Common myeloid progenitor, CD34-positive (primary cell): ENCODE data around the gene ZNF695.

Experiments used
- CTCF ChIA-PET: fragments of 350-600 bp; sonication (Branson Sonifier 250); formaldehyde crosslinking; loops from one replicate; lab custom pipeline; 2021; ENCODE audit warnings: antibody characterized with exemption; lab: Charles Lee
- POLR2A ChIA-PET: fragments of 350-600 bp; sonication (Branson Sonifier 250); formaldehyde crosslinking; loops from one replicate; lab custom pipeline; 2021; ENCODE audit warnings: antibody characterized with exemption; lab: Charles Lee
- DNase-seq, 3 donors: peaks; one replicate each; pipeline versions ENCODE4 v3.0.0 to v3.0.0-alpha.2; 2013
- H3K27ac ChIP-seq, 2 experiments: 1 replicate in 1 of 2; 2 replicates in 1 of 2; pipeline ENCODE4 v1.7.0; 2013; ENCODE audit warnings: inconsistent platforms in 2 of 2, low read length in 2 of 2, mild to moderate bottlenecking in 2 of 2, low read depth in 1 of 2, moderate library complexity in 1 of 2; ENCODE audit not compliant: severe bottlenecking in 2 of 2, insufficient read depth in 1 of 2, poor library complexity in 1 of 2
- H3K27me3 ChIP-seq, 5 experiments: replicated peaks in 2 of 5; 1 replicate in 3 of 5; 2 replicates in 2 of 5; pipeline versions ENCODE4 v1.6.1 to v1.7.0; 2013; ENCODE audit warnings: low read length in 4 of 5, mild to moderate bottlenecking in 2 of 5, moderate library complexity in 2 of 5, inconsistent platforms in 1 of 5; ENCODE audit not compliant: insufficient read depth in 5 of 5, control insufficient read depth in 4 of 5
- H3K36me3 ChIP-seq, 4 experiments: 1 replicate in 2 of 4; 2 replicates in 2 of 4; pipeline versions ENCODE4 v1.6.1 to v1.7.0; 2013; ENCODE audit warnings: low read length in 3 of 4, control low read depth in 1 of 4, mild to moderate bottlenecking in 1 of 4; ENCODE audit not compliant: control insufficient read depth in 4 of 4, insufficient read depth in 4 of 4
- H3K4me1 ChIP-seq, 4 experiments: 1 replicate in 3 of 4; 2 replicates in 1 of 4; pipeline versions ENCODE4 v1.6.1 to v1.7.1; 2013; ENCODE audit warnings: low read length in 3 of 4, mild to moderate bottlenecking in 3 of 4, control low read depth in 1 of 4, inconsistent platforms in 1 of 4, moderate library complexity in 1 of 4; ENCODE audit not compliant: control insufficient read depth in 4 of 4, insufficient read depth in 4 of 4; ENCODE audit errors: control extremely low read depth in 1 of 4
- H3K4me3 ChIP-seq, 7 experiments: 1 replicate in 4 of 7; 2 replicates in 3 of 7; pipeline versions ENCODE4 v1.5.1 to v1.7.0; 2013; ENCODE audit warnings: mild to moderate bottlenecking in 7 of 7, low read length in 6 of 7, moderate library complexity in 6 of 7, inconsistent platforms in 2 of 7, low read depth in 2 of 7, control low read depth in 1 of 7; ENCODE audit not compliant: insufficient read depth in 4 of 7, control insufficient read depth in 1 of 7; ENCODE audit errors: extremely low read depth in 1 of 7
- H3K9me3 ChIP-seq, 5 experiments: 1 replicate in 4 of 5; 2 replicates in 1 of 5; pipeline versions ENCODE4 v1.6.1 to v1.7.1; 2013; ENCODE audit warnings: low read length in 4 of 5, mild to moderate bottlenecking in 2 of 5, inconsistent platforms in 1 of 5, low read depth in 1 of 5, moderate library complexity in 1 of 5; ENCODE audit not compliant: control insufficient read depth in 4 of 5, insufficient read depth in 2 of 5; ENCODE audit errors: control extremely low read depth in 1 of 5
- WGBS: methylation state at CpG from one replicate; pipeline ENCODE4 v1.1.5; 2013; ENCODE audit not compliant: insufficient coverage; 5-methylcytosine and 5-hydroxymethylcytosine counted together

The ZNF695 gene

GRCh38 chr1:246988316-246988715 is 19.5 kb downstream of the ZNF695 start:
- H3K4me3 ChIP-seq: no peak overlapping the region
- ChIA-PET POLR2A (interaction anchor here (1.1 kb wide), 1 partner anchor 90 kb away, joined by 3 read pairs; no protein-coding TSS in a partner anchor), CTCF (no interaction called here)

GRCh38 chr1:246987083-246987690 is 20.7 kb downstream of the ZNF695 start:
- Histone ChIP-seq H3K4me3 (no peak overlapping the region), H3K27ac (no peak overlapping the region), H3K4me1 (no peaks in the 10 kb centered on the region), H3K9me3 (peaks cover 20 to 89% (median 50%) of the 10 kb centered on the region in 5 experiments), H3K27me3 (no peaks in the 10 kb centered on the region), H3K36me3 (peaks cover 5 to 49% (median 21%) of the 10 kb centered on the region in 4 experiments)
- DNase-seq: no peak
- no CpG with 5 or more reads among the region's 1 CpG for WGBS
- POLR2A ChIA-PET: no interaction called here
- CTCF ChIA-PET: interaction anchor here (1.3 kb wide), 1 partner anchor 9 kb away, joined by 5 read pairs; no protein-coding TSS in a partner anchor

More at GRCh38 chr1:246988316-246988715, 19.5 kb downstream of the ZNF695 start:
- peak in 2 of 3 donors; percentile 18 to 35 for DNase-seq
- H3K27ac ChIP-seq: no peak overlapping the region
- peaks cover 22 to 90% (median 49%) of the 10 kb centered on the region in 5 experiments for H3K9me3 ChIP-seq
- no peaks in the 10 kb centered on the region for H3K27me3 ChIP-seq
- 100% methylated on average over 1 of the region's 4 CpGs for WGBS
- H3K4me1 ChIP-seq: no peaks in the 10 kb centered on the region
- H3K36me3 ChIP-seq: peaks cover 5 to 52% (median 20%) of the 10 kb centered on the region in 4 experiments

GRCh38 chr1:246978785-246979184 is 29.1 kb downstream of the ZNF695 start:
- Histone ChIP-seq H3K36me3 (peaks cover 0 to 14% (median 9%) of the 10 kb centered on the region in 4 experiments), H3K9me3 (peaks cover 16 to 63% (median 33%) of the 10 kb centered on the region in 5 experiments), H3K4me1 (no peaks in the 10 kb centered on the region), H3K4me3 (no peak overlapping the region), H3K27ac (no peak overlapping the region), H3K27me3 (no peaks in the 10 kb centered on the region)
- DNase-seq: no peak
- 98% methylated on average over 5 of the region's 6 CpGs for WGBS
- POLR2A ChIA-PET: no interaction called here
- CTCF ChIA-PET: interaction anchor here (1.5 to 2.0 kb wide), 2 partner anchors 8 to 31 kb away, joined by 3 to 4 read pairs; no protein-coding TSS in a partner anchor

- Histone ChIP-seq H3K9me3 (peaks cover 15 to 62% (median 30%) of the 10 kb centered on the region in 5 experiments), H3K4me1 (no peaks in the 10 kb centered on the region), H3K27ac (no peak overlapping the region), H3K27me3 (no peaks in the 10 kb centered on the region), H3K36me3 (peaks cover 0 to 14% (median 7%) of the 10 kb centered on the region in 4 experiments), H3K4me3 (no peak overlapping the region)
- ChIA-PET CTCF (interaction anchor here (0.6 to 2.0 kb wide), 3 partner anchors 8 to 53 kb away, joined by 3 to 4 read pairs (median 3); no protein-coding TSS in a partner anchor), POLR2A (no interaction called here)
- no peak for DNase-seq
- 100% methylated on average over 2 of the region's 2 CpGs for WGBS
Observed at GRCh38 chr1:246978281-246978680, 29.6 kb downstream of the ZNF695 start.

- DNase-seq: no peak
- Histone ChIP-seq H3K36me3 (peaks cover under 1 to 4% (median 3%) of the 10 kb centered on the region in 4 experiments), H3K4me1 (no peaks in the 10 kb centered on the region), H3K27ac (no peak overlapping the region), H3K4me3 (no peak overlapping the region), H3K9me3 (peaks cover 3 to 51% (median 14%) of the 10 kb centered on the region in 5 experiments), H3K27me3 (no peaks in the 10 kb centered on the region)
- WGBS: 96% methylated on average over 7 of the region's 7 CpGs
- ChIA-PET CTCF (interaction anchor here (0.6 to 1.5 kb wide), 7 partner anchors 46 to 120 kb away, joined by 3 to 4 read pairs (median 3); no protein-coding TSS in a partner anchor), POLR2A (no interaction called here)
Observed at GRCh38 chr1:246971969-246972368, 35.9 kb downstream of the ZNF695 start.

GRCh38 chr1:246971090-246971721 is 36.7 kb downstream of the ZNF695 start:
- Histone ChIP-seq H3K36me3 (peaks cover 0 to 4% (median 3%) of the 10 kb centered on the region in 4 experiments), H3K27me3 (no peaks in the 10 kb centered on the region), H3K27ac (no peak overlapping the region), H3K9me3 (peaks cover 3 to 56% (median 12%) of the 10 kb centered on the region in 5 experiments), H3K4me1 (no peaks in the 10 kb centered on the region), H3K4me3 (no peak overlapping the region)
- POLR2A ChIA-PET: no interaction called here
- WGBS: 84% methylated on average over 11 of the region's 12 CpGs
- peak; percentile 29 to 56 (median 43) for DNase-seq
- CTCF ChIA-PET: interaction anchor here (0.6 to 3.7 kb wide), 12 partner anchors 8 to 120 kb away, joined by 3 to 19 read pairs (median 4); no protein-coding TSS in a partner anchor
